Parathyroid adenoma (tissue), 2 donors: Measurements from ENCODE around the gene IL13RA1.

Experiments used
- H2AFZ ChIP-seq: fragments of 300-600 bp; sonication (generic); one replicate; pipeline ENCODE4 v1.7.0; 2017; ENCODE audit warnings: antibody characterized with exemption, mild to moderate bottlenecking
- H3K27ac ChIP-seq: fragments of 300-600 bp; sonication (generic); one replicate; pipeline ENCODE4 v1.7.0; 2017
- H3K27me3 ChIP-seq: fragments of 300-600 bp; sonication (generic); one replicate; pipeline ENCODE4 v1.7.0; 2017; ENCODE audit warnings: low read length; ENCODE audit not compliant: control insufficient read depth, insufficient read depth
- H3K36me3 ChIP-seq: fragments of 300-600 bp; sonication (generic); one replicate; pipeline ENCODE4 v1.7.0; 2017; ENCODE audit warnings: low read length; ENCODE audit not compliant: control insufficient read depth, insufficient read depth
- H3K4me1 ChIP-seq: fragments of 300-600 bp; sonication (generic); one replicate; pipeline ENCODE4 v1.7.0; 2017; ENCODE audit warnings: control low read depth
- H3K4me2 ChIP-seq: fragments of 300-600 bp; sonication (generic); one replicate; pipeline ENCODE4 v1.7.0; 2017; ENCODE audit warnings: low read length
- H3K4me3 ChIP-seq: fragments of 300-600 bp; sonication (generic); one replicate; pipeline ENCODE4 v1.7.0; 2017; ENCODE audit warnings: low read depth, low read length
- H3K79me2 ChIP-seq: fragments of 300-600 bp; sonication (generic); one replicate; pipeline ENCODE4 v1.7.0; 2017; ENCODE audit warnings: control low read depth
- H3K9ac ChIP-seq: fragments of 300-600 bp; sonication (generic); one replicate; pipeline ENCODE4 v1.7.0; 2017; ENCODE audit warnings: mild to moderate bottlenecking
- H3K9me3 ChIP-seq: fragments of 300-600 bp; sonication (generic); one replicate; pipeline ENCODE4 v1.7.0; 2017; ENCODE audit warnings: low read length; ENCODE audit not compliant: control insufficient read depth
- CTCF ChIP-seq: fragments of 300-600 bp; sonication (generic); IDR thresholded peaks from one replicate; pipeline ENCODE4 v1.7.0; 2017; ENCODE audit warnings: antibody characterized with exemption, mild to moderate bottlenecking
- donor health status: primary hyperparathyroidism.

Gene IL13RA1

DNA sequence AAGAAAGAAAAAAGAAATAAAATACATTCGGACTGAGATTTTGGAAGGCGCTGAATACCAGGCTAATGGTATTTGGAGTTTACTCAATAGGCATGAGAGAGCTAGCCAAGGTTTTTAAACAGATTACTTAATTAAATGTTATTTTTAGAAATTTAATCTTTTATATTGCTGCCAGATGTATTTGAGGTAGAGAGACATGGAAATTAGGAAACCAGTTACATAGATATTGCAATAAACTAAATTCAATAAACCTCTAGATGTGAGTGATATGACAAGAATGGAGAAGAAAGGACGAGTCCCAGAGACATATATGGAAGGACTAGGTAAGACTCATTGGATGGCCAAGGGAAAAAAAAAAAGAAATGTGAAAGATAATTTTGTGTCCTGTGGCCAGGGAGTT lies 38.5 kb upstream of the IL13RA1 start:
- Histone ChIP-seq H3K9ac (no peak overlapping the region), H3K27me3 (no peaks in the 10 kb centered on the region), H3K9me3 (no peaks in the 10 kb centered on the region), H3K36me3 (no peaks in the 10 kb centered on the region), H3K27ac (no peak overlapping the region), H2AFZ (no peak overlapping the region), H3K4me3 (no peak overlapping the region), H3K4me2 (no peak overlapping the region), H3K79me2 (no peaks in the 10 kb centered on the region), H3K4me1 (no peaks in the 10 kb centered on the region)
- no peak for TF ChIP-seq CTCF

DNA sequence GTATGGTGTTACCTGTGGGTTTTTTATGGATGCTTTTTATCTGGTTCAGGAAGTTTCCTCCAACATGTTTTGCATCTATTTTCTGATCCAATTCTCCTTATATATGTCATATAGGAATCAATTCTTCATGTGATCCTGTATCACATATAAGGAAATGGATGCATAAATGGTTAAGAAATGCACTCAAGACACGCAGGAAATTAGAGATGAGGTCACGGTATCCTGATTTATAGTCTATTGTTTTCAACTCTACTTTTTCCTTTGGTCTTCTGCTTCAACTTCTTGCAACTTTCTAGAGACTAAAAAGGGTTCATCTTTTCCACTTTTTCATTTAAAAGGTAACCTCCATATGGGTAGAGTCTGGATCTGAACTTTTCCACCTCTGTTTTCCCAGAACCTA lies 33.6 kb upstream of the IL13RA1 start:
- Histone ChIP-seq H3K9me3 (no peaks in the 10 kb centered on the region), H3K79me2 (no peaks in the 10 kb centered on the region), H3K9ac (no peak overlapping the region), H3K27ac (no peak overlapping the region), H3K4me2 (no peak overlapping the region), H3K27me3 (no peaks in the 10 kb centered on the region), H3K4me3 (no peak overlapping the region), H2AFZ (no peak overlapping the region), H3K36me3 (no peaks in the 10 kb centered on the region), H3K4me1 (no peaks in the 10 kb centered on the region)
- no peak for TF ChIP-seq CTCF

DNA sequence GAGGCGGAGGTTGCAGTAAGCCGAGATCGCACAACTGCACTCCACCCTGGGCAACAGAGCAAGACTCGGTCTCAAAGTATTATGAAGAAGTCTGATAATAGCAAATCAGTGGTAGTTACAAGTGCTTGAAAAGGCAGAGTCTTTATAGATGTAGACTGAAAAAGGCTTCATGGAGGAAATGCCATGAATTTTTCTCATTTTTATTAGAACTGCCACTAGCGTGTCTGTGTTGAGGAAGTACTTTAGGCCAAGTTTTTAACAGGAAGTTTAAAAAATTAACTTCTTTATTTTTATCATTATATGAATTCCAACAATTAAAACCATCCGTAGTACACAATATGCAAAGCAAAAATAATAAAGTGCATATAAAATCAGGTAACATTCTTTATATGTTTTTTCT lies 32.8 kb upstream of the IL13RA1 start:
- TF ChIP-seq CTCF = no peak
- H3K27ac ChIP-seq = no peak overlapping the region

DNA sequence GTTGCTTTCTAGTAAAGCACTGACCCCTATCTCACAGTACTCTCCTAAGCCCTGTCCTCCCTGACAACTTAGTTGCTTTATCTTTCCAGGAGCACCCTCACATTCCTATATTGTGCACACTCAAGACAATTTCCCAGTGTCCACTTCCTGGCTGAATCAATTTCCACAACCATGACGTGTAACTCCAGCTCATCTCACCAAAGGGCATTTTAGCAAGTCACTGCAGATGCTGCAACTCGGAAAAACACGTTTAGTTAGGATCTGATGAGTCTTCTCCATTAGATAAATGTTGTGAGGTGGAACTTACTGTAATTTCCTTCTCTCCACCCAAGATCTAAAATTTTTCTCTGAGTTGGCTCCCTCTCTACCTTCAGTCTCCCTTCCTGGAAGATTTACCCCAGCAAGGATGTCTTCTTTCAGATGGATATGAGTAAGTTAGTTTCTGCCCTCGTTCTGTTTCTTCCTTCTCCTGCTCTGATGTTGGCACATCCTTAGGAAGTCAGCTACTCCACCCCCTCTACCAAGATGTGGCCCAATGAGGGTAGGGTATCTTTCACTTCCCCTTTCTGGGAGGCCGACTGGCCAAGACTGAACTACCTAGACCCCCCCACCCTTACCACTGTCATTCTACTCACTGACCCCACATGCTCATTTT lies 28.8 kb upstream of the IL13RA1 start:
- Histone ChIP-seq H3K4me2 (no peak overlapping the region), H2AFZ (no peak overlapping the region), H3K79me2 (no peaks in the 10 kb centered on the region), H3K27ac (no peak overlapping the region), H3K4me3 (no peak overlapping the region), H3K36me3 (no peaks in the 10 kb centered on the region), H3K4me1 (no peaks in the 10 kb centered on the region), H3K27me3 (no peaks in the 10 kb centered on the region), H3K9ac (no peak overlapping the region), H3K9me3 (no peaks in the 10 kb centered on the region)
- TF ChIP-seq CTCF = no peak

More for the DNA sequence above, 32.8 kb upstream of the IL13RA1 start:
- H2AFZ ChIP-seq = no peak overlapping the region
- H3K36me3 ChIP-seq = no peaks in the 10 kb centered on the region
- no peak overlapping the region for H3K4me2 ChIP-seq
- no peaks in the 10 kb centered on the region for H3K27me3 ChIP-seq
- no peak overlapping the region for H3K4me3 ChIP-seq
- no peaks in the 10 kb centered on the region for H3K4me1 ChIP-seq
- no peaks in the 10 kb centered on the region for H3K79me2 ChIP-seq
- H3K9ac ChIP-seq = no peak overlapping the region
- no peaks in the 10 kb centered on the region for H3K9me3 ChIP-seq

DNA sequence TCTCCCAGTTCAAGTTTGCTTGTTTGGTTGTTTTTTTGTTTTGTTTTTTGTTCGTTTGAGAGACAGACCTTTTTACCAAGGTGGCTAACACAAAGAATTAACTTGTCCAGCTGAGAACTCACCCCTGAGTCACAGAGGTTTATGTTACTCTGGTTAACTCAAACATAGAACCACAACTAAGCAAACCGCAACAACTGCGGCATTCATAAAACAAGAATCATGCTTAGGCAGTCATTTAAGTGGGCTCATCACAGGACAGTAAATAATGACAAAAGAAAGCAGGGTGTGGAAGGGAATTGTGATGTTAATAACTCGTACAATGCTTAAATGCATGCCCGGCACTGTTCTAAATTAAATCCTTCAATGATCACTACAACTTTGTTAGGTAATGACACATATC lies 24.7 kb upstream of the IL13RA1 start:
- Histone ChIP-seq H3K27ac (no peak overlapping the region), H3K4me3 (no peak overlapping the region), H3K36me3 (no peaks in the 10 kb centered on the region), H3K9ac (no peak overlapping the region), H3K9me3 (no peaks in the 10 kb centered on the region), H3K27me3 (no peaks in the 10 kb centered on the region), H3K79me2 (no peaks in the 10 kb centered on the region), H3K4me2 (no peak overlapping the region), H3K4me1 (no peaks in the 10 kb centered on the region), H2AFZ (no peak overlapping the region)
- no peak for TF ChIP-seq CTCF
